Fibroblast of pulmonary artery (primary cell): Measurements from ENCODE around the gene CEBPG.

Experiments used
- DNase-seq: peaks from one replicate; pipeline ENCODE4 v3.0.0-alpha.2; 2010; ENCODE audit warnings: low read depth
- H3K4me3 ChIP-seq: replicated peaks from 2 replicates; pipeline ENCODE4 v1.5.1; 2011; ENCODE audit warnings: low read depth, mild to moderate bottlenecking, control low read depth, low read length, moderate library complexity
- TF ChIP-seq, protein P1 (sequence below): IDR thresholded peaks from 2 replicates; pipeline ENCODE4 v1.5.1; 2011; ENCODE audit warnings: mild to moderate bottlenecking, control low read depth, low read length, inconsistent platforms; ENCODE audit errors: missing control alignments

Gene CEBPG

DNA sequence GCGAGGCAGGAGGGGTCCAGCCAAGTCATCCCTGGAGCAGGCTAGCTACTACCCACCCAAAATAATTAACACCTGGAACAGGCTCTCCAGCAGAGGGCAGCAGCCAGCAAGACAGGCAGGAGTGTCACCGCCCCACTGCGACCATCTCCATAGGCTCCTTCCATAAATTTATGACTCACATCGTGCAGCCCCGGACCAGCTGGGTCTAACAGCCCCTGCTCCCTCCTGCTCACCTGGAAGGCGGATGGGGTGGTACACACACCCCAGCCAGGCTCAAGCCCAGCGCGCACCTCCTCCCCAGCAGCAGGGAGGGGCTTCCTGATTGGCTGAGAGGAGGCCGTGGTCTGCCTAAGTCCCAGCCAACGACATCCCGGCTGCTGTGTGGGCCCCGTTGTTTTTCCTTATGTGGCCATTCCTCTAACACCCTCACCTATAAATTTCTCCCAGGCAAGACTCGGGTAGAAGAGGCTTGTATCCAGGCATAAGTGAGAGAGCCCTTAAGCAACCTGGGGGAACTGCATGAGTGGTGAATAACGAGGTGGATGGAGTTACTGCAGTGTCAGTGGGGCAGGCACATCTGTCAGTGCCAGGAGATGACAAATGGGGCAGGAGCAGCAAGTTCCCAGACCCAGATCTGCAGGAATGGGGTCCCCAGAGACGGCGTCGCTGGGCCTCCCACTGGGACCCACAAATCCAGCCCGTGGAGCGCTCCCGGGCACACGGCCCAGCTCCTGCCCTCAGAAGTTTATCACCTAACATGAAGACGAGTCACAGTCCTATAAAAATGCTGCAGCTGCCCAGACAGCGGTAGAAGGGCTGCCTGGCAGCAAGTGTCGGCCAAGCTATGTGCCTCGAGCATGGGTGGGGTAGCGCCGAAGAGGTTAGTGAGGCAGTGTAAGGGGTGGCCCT is 43.1 kb downstream of the CEBPG start:
- TF ChIP-seq, protein P1, sequence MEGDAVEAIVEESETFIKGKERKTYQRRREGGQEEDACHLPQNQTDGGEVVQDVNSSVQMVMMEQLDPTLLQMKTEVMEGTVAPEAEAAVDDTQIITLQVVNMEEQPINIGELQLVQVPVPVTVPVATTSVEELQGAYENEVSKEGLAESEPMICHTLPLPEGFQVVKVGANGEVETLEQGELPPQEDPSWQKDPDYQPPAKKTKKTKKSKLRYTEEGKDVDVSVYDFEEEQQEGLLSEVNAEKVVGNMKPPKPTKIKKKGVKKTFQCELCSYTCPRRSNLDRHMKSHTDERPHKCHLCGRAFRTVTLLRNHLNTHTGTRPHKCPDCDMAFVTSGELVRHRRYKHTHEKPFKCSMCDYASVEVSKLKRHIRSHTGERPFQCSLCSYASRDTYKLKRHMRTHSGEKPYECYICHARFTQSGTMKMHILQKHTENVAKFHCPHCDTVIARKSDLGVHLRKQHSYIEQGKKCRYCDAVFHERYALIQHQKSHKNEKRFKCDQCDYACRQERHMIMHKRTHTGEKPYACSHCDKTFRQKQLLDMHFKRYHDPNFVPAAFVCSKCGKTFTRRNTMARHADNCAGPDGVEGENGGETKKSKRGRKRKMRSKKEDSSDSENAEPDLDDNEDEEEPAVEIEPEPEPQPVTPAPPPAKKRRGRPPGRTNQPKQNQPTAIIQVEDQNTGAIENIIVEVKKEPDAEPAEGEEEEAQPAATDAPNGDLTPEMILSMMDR, result peak; percentile 74
- no peak overlapping the region for H3K4me3 ChIP-seq
- peak; percentile 70 for DNase-seq

DNA sequence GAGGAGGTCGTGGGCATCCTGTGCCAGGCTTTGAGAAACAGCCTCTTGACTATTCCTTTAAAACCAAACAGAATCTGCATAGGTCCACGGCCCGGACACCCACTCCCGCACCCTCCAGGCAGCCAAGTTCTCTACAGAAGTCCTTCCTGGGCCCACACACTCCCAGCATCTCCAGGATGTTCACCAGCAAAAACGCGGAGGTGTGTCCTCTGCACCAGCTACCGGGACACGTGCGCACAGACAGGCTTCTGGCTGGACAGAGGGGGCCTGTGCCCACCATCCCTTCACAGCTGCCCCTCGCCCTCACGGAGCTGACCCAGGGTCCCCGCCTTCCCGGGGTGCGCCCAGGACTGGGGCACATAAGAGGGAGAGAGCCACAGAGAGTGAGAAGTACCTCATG is 44.2 kb downstream of the CEBPG start:
- TF ChIP-seq, protein P1, result no peak
- H3K4me3 ChIP-seq, result no peak overlapping the region
- no peak for DNase-seq

DNA sequence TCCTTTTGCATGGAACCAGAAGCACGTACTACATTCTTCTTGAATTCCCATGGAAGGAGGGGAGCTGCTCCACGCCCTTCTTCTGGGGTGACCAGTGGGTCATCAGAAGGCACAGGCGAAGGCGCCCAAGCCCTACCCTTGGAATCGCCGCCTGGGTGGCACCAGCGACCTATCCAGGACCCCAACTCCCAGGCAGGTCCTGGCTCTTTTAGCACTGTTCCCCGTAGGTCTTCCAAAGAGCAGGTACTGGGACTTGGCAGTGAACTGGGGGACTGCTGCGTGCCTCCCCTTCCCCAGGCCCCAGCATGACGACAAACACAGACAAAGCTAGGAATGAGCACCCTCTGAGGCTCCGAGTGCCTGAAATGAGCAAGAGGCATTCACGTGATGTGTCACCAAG is 45.0 kb downstream of the CEBPG start:
- DNase-seq, result no peak
- TF ChIP-seq, protein P1, result no peak
- no peak overlapping the region for H3K4me3 ChIP-seq

DNA sequence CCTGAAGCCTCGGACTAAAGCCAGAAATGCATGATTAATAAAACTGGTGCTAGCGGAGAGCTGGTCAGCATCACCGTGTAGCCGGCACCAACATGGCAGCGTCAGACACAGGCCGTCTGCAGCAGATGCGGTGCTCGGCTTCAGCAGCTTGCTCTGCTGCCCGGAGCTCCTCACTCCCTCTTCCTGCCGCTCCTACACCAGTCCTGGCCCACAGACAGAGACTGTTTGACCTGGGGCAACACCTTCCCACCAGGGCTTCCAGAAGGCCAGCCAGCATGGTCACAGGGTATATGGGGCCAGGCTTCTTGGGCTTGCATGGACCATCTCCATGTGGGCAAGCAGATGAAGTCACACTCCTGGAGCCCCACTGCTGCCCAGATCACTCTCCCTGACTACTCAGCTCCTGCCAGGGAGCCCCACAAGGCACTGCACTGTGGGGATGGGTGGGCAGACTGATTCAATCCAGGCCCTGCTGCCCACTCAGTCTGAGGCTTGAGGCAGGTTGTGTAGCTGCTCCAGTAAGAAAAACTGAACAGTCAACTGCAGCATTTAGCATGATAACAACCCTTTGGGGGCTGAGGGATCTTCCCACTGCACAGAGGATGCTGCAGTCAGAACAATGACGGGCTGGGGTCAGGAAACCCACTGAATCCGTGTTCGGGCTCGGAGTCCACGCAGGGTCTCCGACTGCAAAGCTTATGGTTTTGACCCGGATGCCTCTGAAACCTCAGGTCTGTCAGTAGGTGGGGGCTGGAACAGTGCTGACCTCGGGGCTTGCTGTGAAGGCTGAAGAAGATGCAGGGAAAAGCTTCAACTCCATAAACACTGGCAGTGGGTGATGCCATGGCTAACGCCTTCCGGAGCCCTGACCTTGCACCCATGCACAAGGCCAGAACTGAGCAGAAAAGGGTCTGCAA is 45.6 kb downstream of the CEBPG start:
- DNase-seq, result no peak
- no peak overlapping the region for H3K4me3 ChIP-seq
- TF ChIP-seq, protein P1, result no peak

DNA sequence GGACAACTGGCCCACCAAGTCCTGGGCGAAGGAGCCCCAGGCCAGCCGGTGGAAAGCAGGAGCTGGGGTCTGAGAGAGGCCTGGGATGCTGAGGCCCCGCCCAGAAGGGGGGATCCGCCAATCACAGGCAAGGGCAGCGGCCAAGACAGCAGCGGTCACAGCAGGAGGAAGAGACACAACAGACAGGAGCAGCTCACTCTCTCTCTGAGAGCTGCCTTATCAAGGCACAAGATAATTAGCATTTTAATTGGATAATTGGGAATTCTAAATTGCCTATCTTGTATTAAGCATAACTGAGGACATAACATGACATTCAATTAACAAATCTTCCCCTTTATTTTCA is 46.2 kb downstream of the CEBPG start:
- DNase-seq, result no peak
- no peak overlapping the region for H3K4me3 ChIP-seq
- TF ChIP-seq, protein P1, result no peak

DNA sequence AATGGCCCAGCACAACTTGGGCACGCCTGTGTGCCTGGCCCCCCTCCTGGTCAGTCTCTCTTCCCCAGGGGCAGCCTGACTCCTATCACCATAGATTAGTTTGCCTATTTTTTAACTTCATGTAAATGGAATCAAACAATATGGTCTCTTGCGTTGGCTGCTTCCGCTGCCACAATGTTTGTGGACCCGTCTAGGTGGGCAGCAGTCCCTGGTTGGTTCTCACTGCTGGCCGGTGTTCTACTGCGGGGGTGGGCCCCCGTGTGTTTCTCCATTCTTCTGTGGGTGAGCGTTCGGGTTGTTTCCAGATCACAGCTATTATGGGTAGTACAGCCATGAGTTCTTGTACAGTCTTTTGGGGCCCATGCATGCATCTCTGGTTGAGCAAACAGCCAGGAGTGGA is 47.3 kb downstream of the CEBPG start:
- no peak for DNase-seq
- TF ChIP-seq, protein P1, result no peak
- H3K4me3 ChIP-seq, result no peak overlapping the region
